Measurements from ENCODE around the gene TBC1D22A.

TBC1D22A gene

DNA sequence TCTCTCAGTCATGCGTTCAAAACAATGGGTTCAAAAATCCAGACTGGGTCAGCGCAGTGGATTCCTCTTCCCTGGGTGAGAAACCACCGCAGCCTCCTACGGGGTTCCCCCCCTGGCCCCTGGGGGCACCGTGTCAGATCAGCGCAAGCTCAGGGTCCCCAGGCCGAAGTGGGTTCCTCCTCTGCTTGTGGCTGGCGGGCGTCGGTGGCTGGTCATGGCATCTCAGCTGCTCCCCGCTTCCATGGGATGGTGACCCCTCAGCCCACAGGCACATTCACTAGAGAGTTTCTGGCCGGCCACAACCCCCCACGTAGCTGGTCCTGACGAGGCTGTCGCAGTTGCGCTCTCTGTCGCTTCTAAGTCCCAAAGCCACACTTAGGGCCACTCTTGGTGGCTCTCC is 389.8 kb downstream of the TBC1D22A start:
- Histone ChIP-seq H3K9ac (ENCODE audit: low read depth, low read length) (no peak overlapping the region), H3K36me3 (ENCODE audit: insufficient read depth, low read depth, low read length) (no peaks in the 10 kb centered on the region), H3K4me1 (ENCODE audit: insufficient read depth, low read length) (no peaks in the 10 kb centered on the region), H3K9me3 (ENCODE audit: insufficient read depth, low read depth, low read length) (no peaks in the 10 kb centered on the region), H3K27me3 (ENCODE audit: insufficient read depth, low read length) (no peaks in the 10 kb centered on the region), H3K27ac (ENCODE audit: low read length) (no peak overlapping the region), H3K4me3 (ENCODE audit: low read length) (no peak overlapping the region)

DNA sequence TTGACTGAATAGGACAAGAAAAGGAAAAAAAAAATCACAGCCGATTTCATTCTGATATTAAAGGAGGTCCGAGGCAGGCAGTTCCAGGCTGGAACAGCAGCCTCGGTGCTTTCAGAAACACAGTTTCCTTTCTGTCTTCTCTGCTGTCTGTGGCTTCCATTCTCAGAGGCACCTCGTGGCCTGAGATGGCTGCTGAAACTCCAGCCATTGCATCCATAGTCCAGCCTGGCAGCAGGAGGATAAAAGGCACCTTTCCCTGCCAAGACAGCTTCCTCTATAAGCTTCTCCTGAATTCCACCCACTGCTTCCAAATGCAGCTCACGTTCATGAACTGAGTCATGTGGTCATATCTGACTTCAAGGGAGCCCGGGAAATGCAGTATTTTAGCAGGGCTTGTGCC is 390.5 kb downstream of the TBC1D22A start:
- H3K36me3 ChIP-seq (ENCODE audit: insufficient read depth, low read depth, low read length) = no peaks in the 10 kb centered on the region
- H3K27me3 ChIP-seq (ENCODE audit: insufficient read depth, low read length) = no peaks in the 10 kb centered on the region
- no peak overlapping the region for H3K9ac ChIP-seq (ENCODE audit: low read depth, low read length)
- H3K27ac ChIP-seq (ENCODE audit: low read length) = no peak overlapping the region
- H3K4me1 ChIP-seq (ENCODE audit: insufficient read depth, low read length) = no peaks in the 10 kb centered on the region
- no peak overlapping the region for H3K4me3 ChIP-seq (ENCODE audit: low read length)
- no peaks in the 10 kb centered on the region for H3K9me3 ChIP-seq (ENCODE audit: insufficient read depth, low read depth, low read length)

DNA sequence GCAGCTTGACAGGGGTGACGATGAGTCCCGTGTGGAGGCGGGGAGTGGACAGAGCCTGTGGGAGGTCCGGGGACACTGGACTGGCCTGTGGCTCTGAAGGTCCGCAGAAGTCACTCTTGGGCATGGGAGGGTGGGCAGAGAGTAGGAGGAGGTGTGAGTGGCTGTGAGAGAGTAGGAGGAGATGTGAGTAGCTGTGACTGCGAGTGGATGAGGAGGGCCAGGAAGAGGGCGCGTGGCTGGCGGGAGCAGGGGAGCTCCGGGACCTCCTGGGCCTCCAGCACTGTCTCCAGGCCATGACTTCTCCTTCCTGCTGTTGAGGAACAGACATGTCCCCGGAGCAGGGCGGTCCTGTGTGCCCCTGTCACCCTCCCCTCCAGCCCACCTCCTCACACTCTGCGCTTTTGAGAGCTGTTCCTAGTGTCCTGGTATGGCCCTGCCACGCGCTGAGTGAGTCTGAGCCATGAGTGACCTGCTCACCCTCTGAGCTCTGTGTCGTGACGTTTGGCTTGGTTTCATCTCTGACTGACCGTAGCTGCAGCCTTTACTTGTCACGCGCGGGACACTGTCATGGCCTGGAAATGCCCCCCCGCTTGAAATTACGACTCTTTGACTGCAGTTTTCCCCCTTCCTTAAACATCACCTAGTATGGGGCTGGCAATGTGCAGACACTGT is 391.5 kb downstream of the TBC1D22A start:
- no peaks in the 10 kb centered on the region for H3K4me1 ChIP-seq (ENCODE audit: insufficient read depth, low read length)
- no peaks in the 10 kb centered on the region for H3K27me3 ChIP-seq (ENCODE audit: insufficient read depth, low read length)
- H3K27ac ChIP-seq (ENCODE audit: low read length) = no peak overlapping the region
- H3K4me3 ChIP-seq (ENCODE audit: low read length) = no peak overlapping the region
- H3K9me3 ChIP-seq (ENCODE audit: insufficient read depth, low read depth, low read length) = no peaks in the 10 kb centered on the region
- H3K9ac ChIP-seq (ENCODE audit: low read depth, low read length) = no peak overlapping the region
- H3K36me3 ChIP-seq (ENCODE audit: insufficient read depth, low read depth, low read length) = no peaks in the 10 kb centered on the region

DNA sequence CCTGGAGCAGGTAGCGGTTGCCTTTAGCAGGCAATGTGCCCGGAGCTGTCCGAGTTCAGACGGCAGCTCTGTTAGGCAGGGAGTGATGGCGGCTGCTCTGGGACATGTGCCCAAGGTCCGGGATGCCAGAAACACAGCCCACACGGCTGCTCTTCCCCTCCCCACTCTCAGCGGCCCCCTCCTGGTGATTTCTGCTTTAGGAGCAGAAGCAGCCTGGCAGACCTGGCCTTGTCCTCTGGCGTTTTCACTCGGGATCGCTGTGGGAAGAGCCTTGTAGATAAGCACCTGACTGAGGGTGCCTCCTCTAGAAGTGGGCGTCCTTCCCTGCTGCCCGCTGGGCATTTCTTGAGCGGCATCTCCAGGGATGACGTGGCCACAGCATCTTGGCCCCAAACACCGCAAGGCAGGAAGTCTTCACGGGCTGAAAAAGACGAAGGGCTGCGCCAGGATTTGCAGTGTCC is 392.2 kb downstream of the TBC1D22A start:
- Histone ChIP-seq H3K36me3 (ENCODE audit: insufficient read depth, low read depth, low read length) (no peaks in the 10 kb centered on the region), H3K4me1 (ENCODE audit: insufficient read depth, low read length) (no peaks in the 10 kb centered on the region), H3K9me3 (ENCODE audit: insufficient read depth, low read depth, low read length) (no peaks in the 10 kb centered on the region), H3K9ac (ENCODE audit: low read depth, low read length) (no peak overlapping the region), H3K27me3 (ENCODE audit: insufficient read depth, low read length) (no peaks in the 10 kb centered on the region), H3K27ac (ENCODE audit: low read length) (no peak overlapping the region), H3K4me3 (ENCODE audit: low read length) (no peak overlapping the region)

DNA sequence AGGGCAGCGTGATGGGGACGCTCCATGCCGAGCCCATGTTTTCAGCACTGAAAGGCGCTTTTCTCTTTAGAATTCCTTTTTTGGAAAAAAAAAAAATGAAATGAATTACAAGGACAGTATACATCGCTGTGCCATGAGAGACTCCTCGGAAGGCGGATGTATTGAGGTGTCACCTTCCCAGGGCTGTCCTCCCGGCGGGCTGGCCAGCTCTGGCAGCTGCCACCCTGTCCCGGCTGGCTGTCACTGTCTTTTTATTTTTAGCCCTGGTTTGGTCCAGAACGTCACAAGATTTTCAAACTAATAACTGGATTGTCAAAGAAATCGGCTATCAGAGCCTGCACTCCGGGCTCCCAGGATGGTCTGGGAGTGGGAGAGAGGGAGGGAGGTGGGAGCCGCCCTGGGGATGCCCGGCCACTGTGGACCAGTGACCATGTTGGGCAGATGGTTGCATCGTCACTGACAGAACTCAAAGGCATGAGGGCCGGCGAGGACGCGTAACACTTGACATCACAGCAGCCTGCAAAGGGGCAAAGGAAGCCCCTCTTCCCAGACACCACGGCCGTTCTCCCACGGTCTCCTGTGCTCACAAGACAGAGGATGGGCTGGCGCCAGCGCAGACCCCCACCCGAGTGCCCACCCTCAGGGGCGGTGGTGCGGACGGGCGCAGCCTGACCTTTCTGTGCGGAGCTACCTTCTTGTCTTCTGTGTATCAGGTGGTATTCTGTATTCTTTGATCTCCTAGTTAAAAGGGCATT is 392.9 kb downstream of the TBC1D22A start:
- Histone ChIP-seq H3K9me3 (ENCODE audit: insufficient read depth, low read depth, low read length) (no peaks in the 10 kb centered on the region), H3K27me3 (ENCODE audit: insufficient read depth, low read length) (no peaks in the 10 kb centered on the region), H3K4me3 (ENCODE audit: low read length) (no peak overlapping the region), H3K9ac (ENCODE audit: low read depth, low read length) (no peak overlapping the region), H3K27ac (ENCODE audit: low read length) (no peak overlapping the region), H3K36me3 (ENCODE audit: insufficient read depth, low read depth, low read length) (no peaks in the 10 kb centered on the region), H3K4me1 (ENCODE audit: insufficient read depth, low read length) (no peaks in the 10 kb centered on the region)

DNA sequence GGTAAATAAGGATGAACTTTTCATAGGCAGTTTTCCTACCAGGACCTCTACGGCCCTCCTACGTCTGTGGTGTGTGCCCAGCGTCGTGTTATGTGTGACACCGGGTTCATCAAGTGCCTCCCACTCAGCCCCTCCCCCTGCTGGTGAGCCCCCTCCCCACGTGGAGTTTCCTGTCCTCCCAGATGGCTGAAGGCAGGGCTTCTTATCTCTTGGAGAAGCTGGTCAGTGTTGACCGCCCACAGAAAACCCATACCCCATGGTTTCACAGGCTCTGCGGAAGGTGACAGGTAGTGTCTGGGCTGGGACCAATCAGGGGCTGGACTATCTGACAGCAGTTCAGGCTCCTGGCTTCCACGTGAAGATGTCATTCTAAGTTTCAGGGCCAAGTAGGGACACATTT is 393.5 kb downstream of the TBC1D22A start:
- Histone ChIP-seq H3K27me3 (ENCODE audit: insufficient read depth, low read length) (no peaks in the 10 kb centered on the region), H3K9ac (ENCODE audit: low read depth, low read length) (no peak overlapping the region), H3K4me3 (ENCODE audit: low read length) (no peak overlapping the region), H3K36me3 (ENCODE audit: insufficient read depth, low read depth, low read length) (no peaks in the 10 kb centered on the region), H3K9me3 (ENCODE audit: insufficient read depth, low read depth, low read length) (no peaks in the 10 kb centered on the region), H3K4me1 (ENCODE audit: insufficient read depth, low read length) (no peaks in the 10 kb centered on the region), H3K27ac (ENCODE audit: low read length) (no peak overlapping the region)

DNA sequence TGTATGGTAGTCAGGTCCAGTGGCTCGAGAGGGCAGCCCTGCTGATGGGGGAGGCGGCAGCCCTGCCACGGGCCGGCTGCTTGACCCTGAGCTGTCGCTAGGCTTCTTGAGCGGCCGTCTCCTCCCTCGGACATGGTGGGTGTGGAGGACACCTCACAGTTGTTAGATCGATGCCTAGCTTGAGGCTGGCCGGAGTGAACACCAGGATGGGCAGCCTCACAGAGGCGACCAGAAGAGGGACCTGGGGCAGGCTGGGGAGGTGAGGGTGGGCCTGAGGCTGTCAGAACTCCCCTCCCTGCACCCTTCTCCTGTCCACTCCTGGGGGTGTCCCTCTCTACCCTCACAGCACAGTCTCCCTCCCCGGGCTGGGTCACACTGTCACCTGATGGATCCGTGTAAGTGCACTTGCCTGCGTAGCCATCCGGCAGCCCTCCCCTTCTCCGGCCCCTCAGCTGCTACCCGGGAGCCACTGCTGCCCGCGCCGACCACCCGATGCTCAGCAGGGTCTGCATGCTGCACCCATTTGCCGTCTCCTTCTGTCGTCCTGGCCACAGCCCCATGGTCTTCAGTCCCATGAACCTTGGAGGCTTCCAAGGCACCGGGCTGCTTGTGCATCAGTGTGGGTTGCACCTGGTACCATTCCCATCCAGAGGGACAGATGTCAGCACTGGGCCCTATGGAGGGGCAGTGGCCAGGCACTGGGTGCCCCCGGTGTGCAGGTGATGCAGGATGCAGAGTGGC is 394.1 kb downstream of the TBC1D22A start:
- Histone ChIP-seq H3K27ac (ENCODE audit: low read length) (no peak overlapping the region), H3K9ac (ENCODE audit: low read depth, low read length) (no peak overlapping the region), H3K36me3 (ENCODE audit: insufficient read depth, low read depth, low read length) (no peaks in the 10 kb centered on the region), H3K4me3 (ENCODE audit: low read length) (no peak overlapping the region), H3K9me3 (ENCODE audit: insufficient read depth, low read depth, low read length) (no peaks in the 10 kb centered on the region), H3K4me1 (ENCODE audit: insufficient read depth, low read length) (no peaks in the 10 kb centered on the region), H3K27me3 (ENCODE audit: insufficient read depth, low read length) (no peaks in the 10 kb centered on the region)

DNA sequence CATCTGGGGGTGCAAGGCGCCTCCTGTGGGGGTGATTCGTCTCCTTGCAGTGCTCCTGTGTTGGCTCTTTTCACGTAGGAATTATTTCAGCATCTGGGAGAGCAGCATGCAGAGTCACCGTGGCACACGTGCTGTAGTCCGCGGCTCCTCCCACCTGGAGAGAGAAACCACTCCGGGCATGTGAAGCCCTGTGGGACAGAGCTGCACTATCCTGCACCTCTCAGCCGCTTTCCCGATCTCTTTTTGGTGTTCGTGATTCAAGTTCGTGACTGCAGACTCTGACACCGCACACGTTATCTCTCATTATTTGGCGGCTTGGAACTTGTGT is 394.6 kb downstream of the TBC1D22A start:
- Histone ChIP-seq H3K27ac (ENCODE audit: low read length) (no peak overlapping the region), H3K4me1 (ENCODE audit: insufficient read depth, low read length) (no peaks in the 10 kb centered on the region), H3K27me3 (ENCODE audit: insufficient read depth, low read length) (no peaks in the 10 kb centered on the region), H3K9me3 (ENCODE audit: insufficient read depth, low read depth, low read length) (no peaks in the 10 kb centered on the region), H3K4me3 (ENCODE audit: low read length) (no peak overlapping the region), H3K9ac (ENCODE audit: low read depth, low read length) (no peak overlapping the region), H3K36me3 (ENCODE audit: insufficient read depth, low read depth, low read length) (no peaks in the 10 kb centered on the region)

DNA sequence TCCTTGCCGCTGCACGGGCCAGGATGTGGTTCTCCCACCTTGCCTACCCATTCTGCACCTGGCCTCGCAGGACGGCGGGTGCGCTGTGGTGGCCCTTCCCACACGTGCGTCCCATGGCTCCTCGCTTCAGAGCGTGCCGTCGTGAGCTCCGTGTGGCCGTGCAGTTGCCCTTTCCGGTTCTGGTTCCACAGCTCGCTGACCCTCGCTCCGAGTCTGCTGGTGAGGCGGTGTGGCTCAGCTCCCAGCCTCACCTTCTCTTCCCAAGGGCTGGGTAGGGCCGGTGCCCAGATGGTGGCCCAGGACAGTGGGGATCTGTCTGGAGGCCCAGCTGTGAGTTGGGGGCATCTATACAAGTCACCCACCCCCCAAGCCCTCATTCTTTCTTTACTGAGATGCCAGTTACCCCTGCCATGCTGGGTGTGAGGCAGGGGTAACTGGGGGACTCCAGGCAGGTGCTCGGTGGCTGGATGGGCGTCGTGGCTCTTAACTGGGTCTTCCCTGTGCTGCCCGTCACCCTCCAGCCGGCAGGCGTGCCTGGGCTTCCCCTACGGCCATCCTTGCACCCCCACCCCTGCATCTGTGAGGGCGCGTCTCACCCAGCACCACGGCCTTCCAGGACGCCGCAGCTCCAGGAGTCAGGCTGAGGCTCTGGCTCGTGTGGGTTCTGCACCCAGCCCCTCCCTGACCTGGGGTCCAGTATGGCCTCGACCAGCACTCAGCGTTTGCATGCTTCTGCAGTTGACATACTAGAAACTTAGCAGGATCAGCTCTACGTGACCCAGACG is 395.2 kb downstream of the TBC1D22A start:
- H3K9ac ChIP-seq (ENCODE audit: low read depth, low read length) = no peak overlapping the region
- H3K27ac ChIP-seq (ENCODE audit: low read length) = no peak overlapping the region
- no peaks in the 10 kb centered on the region for H3K4me1 ChIP-seq (ENCODE audit: insufficient read depth, low read length)
- no peak overlapping the region for H3K4me3 ChIP-seq (ENCODE audit: low read length)
- H3K36me3 ChIP-seq (ENCODE audit: insufficient read depth, low read depth, low read length) = no peaks in the 10 kb centered on the region
- no peaks in the 10 kb centered on the region for H3K9me3 ChIP-seq (ENCODE audit: insufficient read depth, low read depth, low read length)
- H3K27me3 ChIP-seq (ENCODE audit: insufficient read depth, low read length) = no peaks in the 10 kb centered on the region

DNA sequence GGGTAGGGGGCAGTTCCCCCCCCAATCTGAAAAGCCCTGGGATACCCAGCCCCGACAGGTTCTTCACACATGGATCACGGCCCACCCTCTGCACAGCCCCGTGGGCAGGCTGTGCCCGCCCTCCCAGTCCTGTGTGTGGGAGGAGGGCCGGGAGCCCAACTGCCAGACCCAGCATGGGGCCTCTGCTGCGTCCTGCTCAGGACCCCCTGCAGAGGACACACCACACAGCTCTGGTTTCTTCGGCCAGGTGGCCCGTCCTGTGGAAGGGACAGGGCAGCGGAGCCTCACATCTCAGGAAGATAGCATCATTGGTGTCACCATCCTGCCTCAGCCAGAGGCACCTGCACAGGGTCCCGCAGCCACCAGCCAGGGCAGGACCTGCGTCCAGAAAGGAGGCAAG is 396.0 kb downstream of the TBC1D22A start:
- H3K4me3 ChIP-seq (ENCODE audit: low read length) = no peak overlapping the region

DNA sequence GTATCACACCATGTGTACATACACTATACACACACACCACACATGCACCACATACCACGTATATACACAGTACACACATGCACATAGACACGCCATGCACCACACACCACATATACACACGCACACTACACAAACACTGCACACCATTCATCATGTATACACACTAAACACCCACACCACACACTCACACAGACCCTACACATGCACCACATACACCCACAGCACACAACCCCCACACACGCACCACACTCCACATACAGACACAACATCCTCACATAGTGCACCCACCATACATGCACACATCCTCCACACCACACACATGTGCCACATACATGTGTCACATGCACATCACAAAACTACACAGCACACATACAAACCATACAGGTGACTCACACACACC is 397.1 kb downstream of the TBC1D22A start:
- H3K4me3 ChIP-seq (ENCODE audit: low read length) = no peak overlapping the region
- H3K27ac ChIP-seq (ENCODE audit: low read length) = no peak overlapping the region
- H3K9me3 ChIP-seq (ENCODE audit: insufficient read depth, low read depth, low read length) = no peaks in the 10 kb centered on the region
- H3K9ac ChIP-seq (ENCODE audit: low read depth, low read length) = no peak overlapping the region
- no peaks in the 10 kb centered on the region for H3K4me1 ChIP-seq (ENCODE audit: insufficient read depth, low read length)
- no peaks in the 10 kb centered on the region for H3K36me3 ChIP-seq (ENCODE audit: insufficient read depth, low read depth, low read length)
- no peaks in the 10 kb centered on the region for H3K27me3 ChIP-seq (ENCODE audit: insufficient read depth, low read length)

More for the DNA sequence above, 396.0 kb downstream of the TBC1D22A start:
- H3K27me3 ChIP-seq (ENCODE audit: insufficient read depth, low read length) = no peaks in the 10 kb centered on the region
- no peak overlapping the region for H3K9ac ChIP-seq (ENCODE audit: low read depth, low read length)
- H3K4me1 ChIP-seq (ENCODE audit: insufficient read depth, low read length) = no peaks in the 10 kb centered on the region
- no peaks in the 10 kb centered on the region for H3K36me3 ChIP-seq (ENCODE audit: insufficient read depth, low read depth, low read length)
- no peak overlapping the region for H3K27ac ChIP-seq (ENCODE audit: low read length)
- H3K9me3 ChIP-seq (ENCODE audit: insufficient read depth, low read depth, low read length) = no peaks in the 10 kb centered on the region
